ENCODE data around the gene ARHGEF37.
"Not testable (repeated sequence)": the region's sequence is repeated elsewhere in the genome, so short reads cannot be mapped to it uniquely, and the experiment has no call there.

ARHGEF37 gene

GRCh38 chr5:149631506-149631905 lies 50.2 kb downstream of the ARHGEF37 start:
- no peak for FAIRE-seq

DNA sequence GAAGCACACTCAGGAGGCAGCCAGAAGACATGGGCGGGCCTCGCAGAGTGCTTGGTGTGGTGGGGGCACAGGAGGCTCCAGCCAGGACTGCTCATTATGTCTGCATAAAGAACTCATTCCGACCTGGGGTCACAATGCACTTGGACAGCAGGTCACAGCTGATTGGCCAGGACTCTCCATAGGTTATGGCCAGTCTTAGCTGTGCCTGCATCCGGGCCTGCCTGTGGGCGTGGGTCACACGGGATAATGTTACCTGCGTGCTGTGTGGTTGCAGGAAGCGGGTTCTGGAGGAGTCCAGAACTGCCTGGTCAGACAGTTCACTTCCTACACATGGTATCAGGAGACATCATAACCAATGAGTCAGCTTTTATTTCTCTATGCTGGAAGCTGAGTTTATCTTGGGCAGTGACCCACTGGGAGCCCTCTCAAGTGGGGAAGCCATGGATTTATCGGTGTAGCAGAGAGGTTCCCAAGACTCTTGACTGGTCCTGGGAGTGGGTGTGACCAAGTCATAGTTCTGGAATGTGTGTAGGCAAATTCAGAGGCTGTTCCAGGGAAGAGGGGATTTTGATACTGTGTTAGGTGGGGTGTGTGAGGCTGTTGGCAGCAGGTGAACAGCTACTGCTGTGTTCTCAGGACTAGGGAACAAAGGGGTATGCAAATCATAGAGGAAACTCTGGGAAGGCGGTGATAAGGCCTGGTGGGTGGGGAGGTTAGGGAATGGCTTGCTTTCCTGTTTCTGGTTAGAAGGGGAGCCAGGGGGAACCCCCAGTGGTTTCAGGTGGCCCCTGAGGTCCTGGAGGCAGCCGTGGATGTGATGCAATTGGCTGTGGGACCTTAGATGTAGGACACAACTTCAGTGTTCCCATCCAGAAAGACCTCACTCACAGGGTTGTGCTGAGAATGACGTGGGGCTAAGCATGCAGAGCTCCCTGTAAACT lies 51.3 kb downstream of the ARHGEF37 start:
- no peak for FAIRE-seq

- no peak for FAIRE-seq
These were observed 52.4 kb downstream of the ARHGEF37 start for GRCh38 chr5:149633476-149634350.

DNA sequence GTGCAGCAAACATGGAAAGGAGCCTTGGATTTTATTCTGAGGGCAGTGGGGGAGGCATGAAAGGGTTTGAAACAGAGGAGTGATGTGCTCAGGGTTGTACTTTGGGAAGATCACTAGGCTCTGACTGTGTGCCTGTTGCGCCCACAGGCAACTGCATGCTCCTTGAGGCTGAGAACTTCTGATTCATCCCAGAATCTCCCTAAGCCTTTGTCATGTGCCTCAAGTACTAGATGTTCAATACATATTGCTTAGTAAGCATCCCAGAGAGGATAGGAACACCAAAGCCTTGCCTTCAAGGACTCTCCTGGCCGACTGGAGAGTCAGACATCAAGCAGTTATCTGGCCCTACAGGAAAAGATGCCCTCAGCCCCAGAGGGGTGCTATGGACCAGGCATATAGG lies 54.1 kb downstream of the ARHGEF37 start:
- FAIRE-seq, result no peak

GRCh38 chr5:149636191-149636860 lies 55.0 kb downstream of the ARHGEF37 start:
- FAIRE-seq, result no peak

- peak; percentile 80 for FAIRE-seq
These were observed 55.6 kb downstream of the ARHGEF37 start for GRCh38 chr5:149636861-149637246.

DNA sequence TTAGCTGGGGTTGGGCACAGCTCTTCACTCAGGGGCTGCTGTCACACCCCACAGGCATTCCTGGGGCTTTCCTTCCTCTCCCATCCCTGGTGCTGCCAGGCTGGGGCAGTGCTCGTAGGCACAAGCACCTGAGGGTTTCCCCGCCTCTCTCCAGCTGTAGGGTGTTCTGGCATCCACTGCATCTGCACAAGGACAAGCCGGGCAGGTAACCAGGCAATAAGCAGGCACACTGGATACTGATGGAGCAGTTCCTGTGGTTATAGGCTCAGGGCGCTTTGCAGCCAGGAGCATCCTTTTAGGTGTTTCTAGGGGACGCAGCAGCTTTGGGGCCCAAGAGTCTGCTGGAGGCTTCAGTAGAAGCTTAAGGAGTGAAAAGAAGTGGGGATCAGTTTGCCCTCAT lies 56.8 kb downstream of the ARHGEF37 start:
- no peak for FAIRE-seq

DNA sequence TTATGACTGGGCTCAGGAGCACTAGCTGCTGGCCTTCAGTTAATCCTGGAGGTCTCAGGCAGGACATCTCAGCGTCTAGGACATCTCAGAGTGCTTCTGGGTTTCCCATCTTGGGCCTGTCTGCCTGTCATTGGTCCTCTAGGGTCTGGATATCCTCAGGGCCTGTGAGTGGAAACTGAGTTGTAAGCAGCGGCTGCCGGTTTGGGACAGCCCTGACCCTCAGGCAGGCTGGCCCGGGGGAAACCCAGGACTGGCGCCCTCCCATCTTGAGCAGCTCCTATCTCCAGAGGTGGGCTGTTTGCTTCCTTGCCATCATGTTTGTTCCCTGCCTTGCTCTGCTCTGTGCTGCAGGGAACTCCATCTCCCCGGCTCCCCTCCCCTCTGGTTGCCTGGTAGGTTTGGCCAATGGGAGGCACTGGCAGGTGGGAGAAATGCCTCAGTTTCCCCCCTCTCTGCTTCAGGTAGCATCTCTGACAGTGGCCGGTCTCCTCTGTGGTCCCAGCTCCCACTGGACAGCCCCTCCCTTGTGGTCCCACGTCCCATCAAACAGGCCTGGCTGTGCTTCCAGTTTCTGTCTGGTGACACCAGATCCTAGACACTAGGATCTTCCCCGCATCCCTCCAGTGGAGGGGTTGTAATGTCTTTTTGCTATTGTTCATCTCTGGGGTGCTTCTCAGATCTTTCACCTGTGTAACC lies 57.4 kb downstream of the ARHGEF37 start:
- no peak for FAIRE-seq

- FAIRE-seq, result no peak
These were observed 58.4 kb downstream of the ARHGEF37 start for GRCh38 chr5:149639737-149640136.

GRCh38 chr5:149640350-149640999 lies 59.2 kb downstream of the ARHGEF37 start:
- no peak for FAIRE-seq

GRCh38 chr5:149641000-149641576 lies 59.8 kb downstream of the ARHGEF37 start:
- FAIRE-seq, result no peak

- no peak for FAIRE-seq
These were observed 60.3 kb downstream of the ARHGEF37 start for GRCh38 chr5:149641600-149641999.

DNA sequence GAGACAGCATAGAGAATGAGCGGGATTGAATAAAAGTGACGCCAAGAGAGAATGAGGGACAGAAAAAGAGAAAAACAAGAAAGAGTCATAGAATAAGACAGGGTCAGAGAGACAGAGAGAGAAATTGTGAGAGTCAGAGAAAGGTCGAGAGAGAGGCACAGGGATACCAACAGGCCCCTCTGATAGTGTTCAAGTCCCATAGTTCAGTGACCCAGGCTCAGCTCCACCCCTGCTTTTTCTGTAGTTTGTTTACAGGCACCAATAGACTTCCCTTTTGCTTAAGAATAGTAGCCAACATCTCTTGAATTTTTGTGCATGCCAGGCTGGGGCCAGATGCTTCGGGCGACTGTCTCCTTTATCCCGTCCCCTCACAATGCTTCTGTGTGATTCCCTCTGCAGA lies 62.5 kb downstream of the ARHGEF37 start:
- no peak for FAIRE-seq

DNA sequence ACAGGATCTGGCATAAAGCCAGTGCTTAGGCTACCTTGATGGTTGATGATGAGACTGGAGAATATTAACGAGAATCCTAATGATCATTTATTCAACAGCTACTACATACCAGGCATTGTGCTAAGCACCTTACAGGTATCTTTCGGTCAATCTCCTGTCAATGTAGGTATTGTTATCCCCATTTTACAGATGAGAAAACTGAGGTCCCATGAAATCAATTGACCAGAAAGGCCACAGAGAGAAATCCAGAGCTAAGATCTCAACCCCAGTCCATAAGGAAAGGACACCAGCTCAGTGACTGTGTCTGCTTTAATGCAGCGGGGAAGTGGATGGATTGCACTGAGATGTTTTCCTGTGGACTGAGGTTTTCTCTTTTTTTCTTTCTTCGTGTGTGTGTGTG lies 63.3 kb downstream of the ARHGEF37 start:
- no peak for FAIRE-seq

- FAIRE-seq, result no peak
These were observed 63.9 kb downstream of the ARHGEF37 start for GRCh38 chr5:149645236-149645635.

- FAIRE-seq, result no peak
These were observed 64.4 kb downstream of the ARHGEF37 start for GRCh38 chr5:149645725-149646124.

DNA sequence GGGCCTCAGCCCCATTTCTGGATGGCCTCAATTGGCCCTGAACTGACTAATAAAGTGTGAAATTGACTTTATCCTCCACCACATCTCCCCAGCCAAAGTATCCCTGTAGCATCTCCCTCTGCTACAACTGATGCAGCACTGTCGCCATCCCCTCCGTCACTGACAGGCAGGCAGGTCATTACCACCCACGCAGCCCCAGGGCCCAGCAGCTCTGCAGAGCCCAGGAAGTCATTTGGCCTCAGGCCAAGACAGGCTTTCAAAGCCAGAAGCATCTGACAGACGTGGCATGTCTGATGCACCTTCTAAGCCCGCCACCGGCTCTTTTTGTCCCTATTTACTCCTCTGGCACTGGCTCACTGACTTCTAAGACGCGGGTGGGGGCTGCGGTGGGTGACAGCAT lies 65.3 kb downstream of the ARHGEF37 start:
- FAIRE-seq, result no peak

DNA sequence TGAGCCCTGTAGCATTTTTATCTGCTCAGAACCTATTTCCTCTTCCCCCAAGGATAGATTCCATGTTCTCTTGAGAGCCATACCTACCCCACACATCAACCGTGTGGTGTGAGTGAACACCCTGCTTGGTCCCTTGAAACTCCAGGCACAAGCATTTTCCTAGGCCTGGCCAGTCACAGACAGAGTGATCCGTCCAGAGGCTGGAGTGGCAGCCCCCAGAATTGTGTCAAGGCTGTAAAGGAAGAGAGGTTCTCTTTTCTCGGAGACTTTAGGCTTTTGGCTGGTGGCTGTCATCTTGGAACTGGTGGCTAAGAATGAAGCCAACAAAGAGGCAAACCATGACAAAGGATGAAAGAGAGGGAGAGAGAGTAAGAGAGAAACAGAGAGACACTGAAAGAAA lies 66.0 kb downstream of the ARHGEF37 start:
- no peak for FAIRE-seq

- FAIRE-seq, result not testable (repeated sequence)
These were observed 67.4 kb downstream of the ARHGEF37 start for GRCh38 chr5:149648464-149649393.

DNA sequence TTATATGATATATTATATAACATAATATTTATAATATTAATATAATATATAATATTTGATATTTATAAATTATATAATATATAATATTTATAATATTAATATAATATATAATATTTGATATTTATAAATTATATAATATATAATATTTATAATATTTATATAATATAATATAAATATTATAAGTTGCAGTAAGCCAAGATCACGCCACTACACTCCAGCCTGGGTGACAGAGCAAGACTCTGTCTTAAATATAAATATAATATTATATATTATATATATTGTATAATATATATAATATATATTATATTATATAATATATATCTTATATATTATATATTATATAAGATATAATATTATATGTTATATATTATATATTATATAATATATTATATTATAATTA lies 68.4 kb downstream of the ARHGEF37 start:
- FAIRE-seq, result not testable (repeated sequence)

All from TTC549 (cell line).